GM21619 (cell line): ENCODE data around the gene PCA3.

Source experiments
- ATAC-seq: cut with Tn5 transposase; IDR thresholded peaks from one replicate; pipeline ENCODE4 v1.9.1; 2021; ENCODE audit not compliant: unreplicated experiment

Gene PCA3

DNA sequence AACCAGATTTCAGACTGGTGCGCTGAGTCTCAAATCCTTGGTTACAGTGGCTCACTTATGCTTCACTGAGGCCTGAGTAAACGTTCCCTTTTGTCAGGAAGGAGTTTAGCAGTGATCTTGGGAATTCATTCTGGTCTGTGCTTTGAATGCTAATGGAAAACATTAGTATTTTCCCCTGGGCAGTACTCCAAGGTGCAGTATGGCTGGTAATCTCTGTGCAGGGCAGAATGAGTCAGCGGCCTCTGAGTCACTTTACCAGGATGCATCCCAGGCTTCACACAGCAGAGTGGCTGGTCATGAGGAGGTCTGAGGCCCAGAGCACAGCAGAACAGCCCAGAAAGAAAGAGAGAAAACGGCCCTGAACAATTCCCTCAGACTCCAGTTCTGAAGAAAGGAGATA is 54.0 kb downstream of the PCA3 start:
- no peak for ATAC-seq

DNA sequence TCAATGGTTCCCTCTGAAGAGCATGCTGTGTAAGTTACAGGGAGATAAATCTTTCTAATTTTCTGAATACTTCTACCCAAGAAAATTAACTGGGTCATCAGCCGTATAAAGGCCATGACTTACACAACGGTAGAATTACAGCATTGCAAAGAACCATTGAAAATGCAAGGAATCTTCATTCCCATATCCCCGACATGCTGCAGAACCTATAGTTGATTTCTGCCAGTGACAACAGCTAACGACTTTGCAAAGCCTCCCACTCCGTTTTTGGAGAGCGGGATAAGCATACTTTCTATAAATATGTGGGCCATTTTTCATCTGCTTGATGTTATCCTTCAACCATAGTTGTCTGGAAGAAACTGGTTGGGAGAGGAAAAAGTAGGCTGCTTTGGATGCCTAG is 56.2 kb downstream of the PCA3 start:
- no peak for ATAC-seq

DNA sequence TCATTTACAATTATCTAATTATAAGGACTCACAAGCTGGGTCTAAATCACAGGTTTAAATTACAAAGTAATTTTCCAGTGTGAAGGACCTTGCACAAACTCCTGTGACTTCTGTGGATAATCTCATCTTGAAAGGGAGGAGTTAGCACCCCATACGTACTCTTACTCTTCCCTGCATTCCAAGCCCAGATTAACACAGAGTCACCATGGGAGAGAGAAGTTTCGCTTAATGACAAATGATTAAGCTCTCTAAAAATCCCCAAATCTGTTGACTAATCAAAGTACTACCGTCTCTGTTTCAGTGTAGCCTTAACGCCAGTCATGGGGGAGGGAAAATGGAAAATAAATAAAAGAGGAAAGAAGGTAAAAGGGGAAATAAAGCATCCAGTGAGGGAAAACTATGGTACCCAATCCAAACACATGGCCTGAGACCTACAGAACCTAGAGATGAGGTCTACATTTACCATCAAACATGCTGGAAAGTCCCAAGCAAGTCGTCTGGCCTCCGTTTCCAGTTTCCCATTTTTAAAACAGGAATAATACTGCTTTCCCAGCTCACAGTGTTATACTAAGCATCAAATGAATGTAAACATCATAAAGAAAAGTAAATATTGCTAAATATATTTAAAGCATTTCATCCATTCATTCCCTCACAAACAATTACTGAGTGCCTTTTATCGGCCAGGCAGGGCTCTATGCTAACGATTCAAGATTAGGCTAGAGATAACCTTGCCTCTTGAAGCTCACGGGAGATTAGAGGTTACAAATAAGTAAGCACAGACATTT is 63.2 kb downstream of the PCA3 start:
- ATAC-seq = no peak

DNA sequence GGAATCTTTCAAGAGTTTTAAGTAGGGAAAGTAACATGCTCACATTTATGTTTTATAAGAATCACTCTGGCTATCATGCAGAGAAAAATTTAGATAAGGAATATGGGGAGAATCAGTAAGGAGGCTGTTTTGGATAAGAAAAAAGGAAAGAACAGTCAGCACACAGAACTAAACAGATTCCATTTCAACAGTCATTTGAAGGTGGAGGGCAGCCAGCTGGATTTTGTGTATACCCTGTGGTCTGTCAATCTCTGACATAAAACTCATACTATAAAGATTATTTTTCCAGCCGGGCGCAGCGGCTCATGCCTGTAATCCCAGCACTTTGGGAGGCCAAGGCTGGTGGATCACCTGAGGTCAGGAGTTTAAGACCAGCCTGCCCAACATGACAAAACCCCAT is 64.2 kb downstream of the PCA3 start:
- ATAC-seq = no peak

DNA sequence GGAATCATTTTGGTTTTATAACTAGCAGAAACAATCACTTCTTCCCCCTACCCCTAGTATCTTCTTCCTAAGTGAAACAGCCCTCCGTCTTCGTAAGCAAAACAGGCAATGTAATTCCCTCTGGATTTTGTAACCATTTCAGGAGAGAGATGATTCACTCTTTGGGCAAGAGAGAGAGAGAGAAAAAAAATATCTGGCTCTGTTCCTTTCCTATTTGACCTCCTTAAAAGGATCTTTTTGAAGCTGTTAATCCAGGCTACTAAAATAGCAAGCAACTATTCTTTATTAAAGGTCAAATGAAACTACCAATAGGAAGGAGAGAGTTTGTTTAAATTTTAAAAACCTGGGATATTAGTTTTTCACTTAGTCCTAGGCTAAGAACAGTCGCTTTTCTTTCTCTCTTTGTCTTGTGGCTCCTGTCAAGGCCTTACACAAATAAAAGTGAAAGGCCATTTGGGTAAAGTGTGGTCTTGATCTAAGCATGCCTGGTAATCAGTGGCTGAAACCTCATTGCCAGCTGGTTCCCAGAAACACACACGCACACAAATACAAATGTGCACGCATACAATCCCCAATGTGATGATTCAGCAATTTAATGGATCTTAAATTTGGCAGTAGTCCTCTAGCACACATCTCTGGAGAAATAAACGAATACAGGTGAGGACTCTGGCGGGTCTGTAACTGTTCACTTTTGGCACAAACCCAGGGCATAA is 71.5 kb downstream of the PCA3 start:
- no peak for ATAC-seq
